ENCODE data around the gene L1CAM. TPM values are rescaled to one million over a fixed set of nuclear protein-coding genes. Genes with fewer than 3 reads are reported as not detected.

Gene L1CAM
- total and polyA plus RNA-seq, 9 of the 15 experiments (the other 6 are each of a cell fraction or from before 2014, with no cell fraction given), result 0.09 to 0.86 (median 0.26) TPM; not detected in 3

GRCh38 chrX:153900831-153901752, 15.1 kb upstream of the L1CAM start (continued):
- TF ChIP-seq ZBTB11 (CRISPR knock-in tag; IDR thresholded peaks at IDR 0.05), result peak in 1 of 3 experiments; percentile 71; a peak in 2 of 6 replicates
- peak; percentile 65; the same call in 1 of the 2 replicates for TF ChIP-seq CEBPG (CRISPR knock-in tag; IDR thresholded peaks at IDR 0.05)
- TF ChIP-seq CEBPG (tag; conservative IDR thresholded peaks at IDR 0.05 in 1 of 2, IDR thresholded peaks at IDR 0.05 in 1 of 2), result peak; percentile 40 to 56
- TF ChIP-seq CBFA2T2 (conservative IDR thresholded peaks at IDR 0.05), result 0 out of 2 replicates have a peak, but pooled peaks have one; percentile 25
- TF ChIP-seq OTX1 (CRISPR knock-in tag; IDR thresholded peaks at IDR 0.05), result peak; percentile 89
- 0 out of 2 replicates have a peak, but pooled peaks have one; percentile 33 for TF ChIP-seq TCF3 (CRISPR knock-in tag; IDR thresholded peaks at IDR 0.05)
- TF ChIP-seq PTTG1 (tag; IDR thresholded peaks at IDR 0.05; ENCODE audit: low read depth), result no peak
- no peak for TF ChIP-seq GATAD2B (IDR thresholded peaks at IDR 0.05; ENCODE audit: borderline replicate concordance)
- TF ChIP-seq BACH1 (tag; IDR thresholded peaks at IDR 0.05), result no peak
- TF ChIP-seq TAL1 (IDR thresholded peaks at IDR 0.05), result peak; percentile 41
- TF ChIP-seq RAD51 (IDR thresholded peaks at IDR 0.05; ENCODE audit: borderline replicate concordance, low read depth), result no peak
- peak in 1 of 2 experiments; percentile 36; a peak in 1 of 4 replicates for TF ChIP-seq ZNF318 (IDR thresholded peaks at IDR 0.05; ENCODE audit: borderline replicate concordance in 1 of 2, low read depth in 1 of 2)
- TF ChIP-seq ZNF384 (IDR thresholded peaks at IDR 0.05; ENCODE audit: low read depth, low read length), result peak; percentile 84
- no peak for TF ChIP-seq ZNF124 (CRISPR knock-in tag; IDR thresholded peaks at IDR 0.05)

Data from K562 (cell line).